Coronary artery (tissue), 2 donors: ENCODE measurements around the gene SUPT20H.

Experiments
- DNase-seq: peaks from one replicate; pipeline ENCODE4 v3.0.0-alpha.2; 2017; ENCODE audit warnings: low spot score
- H3K27ac ChIP-seq, 2 donors: fragments of 200-600 bp; sonication (generic); one replicate each; pipeline ENCODE4 v1.5.1; 2016 to 2019
- H3K4me3 ChIP-seq: fragments of 200-600 bp; sonication (generic); 2 replicates; pipeline ENCODE4 v1.5.1; 2016; ENCODE audit warnings: mild to moderate bottlenecking, moderate library complexity
- CTCF ChIP-seq: fragments of 200-600 bp; sonication (generic); IDR thresholded peaks from one replicate; pipeline ENCODE4 v1.5.1; 2019; ENCODE audit warnings: antibody characterized with exemption

SUPT20H gene

GRCh38 chr13:37072024-37072423 lies 12.5 kb upstream of the SUPT20H start:
- Histone ChIP-seq H3K27ac (no peak overlapping the region), H3K4me3 (no peak overlapping the region)
- no peak for TF ChIP-seq CTCF
- no peak for DNase-seq

- DNase-seq = no peak
- Histone ChIP-seq H3K27ac (no peak overlapping the region), H3K4me3 (no peak overlapping the region)
- no peak for TF ChIP-seq CTCF
Observed at GRCh38 chr13:37070956-37071355, 11.5 kb upstream of the SUPT20H start.

- DNase-seq = no peak
- no peak for TF ChIP-seq CTCF
- no peak overlapping the region for H3K27ac ChIP-seq
- H3K4me3 ChIP-seq = no peak overlapping the region
Observed at GRCh38 chr13:37070145-37070695, 10.7 kb upstream of the SUPT20H start.

GRCh38 chr13:37069597-37070103 lies 10.2 kb upstream of the SUPT20H start:
- Histone ChIP-seq H3K27ac (no peak overlapping the region), H3K4me3 (no peak overlapping the region)
- no peak for TF ChIP-seq CTCF
- DNase-seq = no peak

- no peak overlapping the region for H3K4me3 ChIP-seq
- TF ChIP-seq CTCF = no peak
- no peak for DNase-seq
- H3K27ac ChIP-seq = no peak overlapping the region
Observed at GRCh38 chr13:37068962-37069361, 9.5 kb upstream of the SUPT20H start.

- Histone ChIP-seq H3K4me3 (no peak overlapping the region), H3K27ac (no peak overlapping the region)
- DNase-seq = no peak
- TF ChIP-seq CTCF = no peak
Observed at GRCh38 chr13:37067874-37068273, 8.4 kb upstream of the SUPT20H start.

GRCh38 chr13:37065890-37066526 lies 6.5 kb upstream of the SUPT20H start:
- no peak overlapping the region for H3K27ac ChIP-seq
- DNase-seq = no peak
- H3K4me3 ChIP-seq = no peak overlapping the region
- no peak for TF ChIP-seq CTCF
